CD4-positive, alpha-beta T cell (primary cell): ENCODE measurements around the gene PRKN. TPM values are rescaled to one million over a fixed set of nuclear protein-coding genes. Genes with fewer than 3 reads are reported as not detected.

Experiments
- ATAC-seq: fragments of 200-7000 bp; cut with Tn5 transposase; one replicate; pipeline ENCODE4 v1.10.0; 2022; ENCODE audit warnings: mild to moderate bottlenecking; ENCODE audit not compliant: poor library complexity
- CTCF ChIA-PET: fragments of 350-600 bp; sonication (Branson Sonifier 250); formaldehyde crosslinking; loops from one replicate; lab custom pipeline; 2021; ENCODE audit warnings: antibody characterized with exemption, inconsistent platforms; lab: Charles Lee
- POLR2A ChIA-PET: fragments of 350-600 bp; sonication (Branson Sonifier 250); formaldehyde crosslinking; loops from one replicate; lab custom pipeline; 2021; ENCODE audit warnings: antibody characterized with exemption, inconsistent platforms; lab: Charles Lee
- DNase-seq, 14 experiments: peaks; one replicate each; pipeline ENCODE4 v3.0.0-alpha.2; 2013 to 2020; ENCODE audit warnings: mixed read lengths in 2 of 14
- H3K27ac ChIP-seq, 2 donors: one replicate each; pipeline versions ENCODE4 v1.5.1 to v1.7.0; 2013; ENCODE audit warnings: low read length in 2 of 2, low read depth in 1 of 2, mild to moderate bottlenecking in 1 of 2
- H3K27me3 ChIP-seq, 2 experiments: 1 replicate in 1 of 2; 2 replicates in 1 of 2; pipeline versions ENCODE4 v1.6.1 to v1.7.0; 2013; ENCODE audit warnings: low read length in 2 of 2, control low read depth in 1 of 2, mild to moderate bottlenecking in 1 of 2, moderate library complexity in 1 of 2; ENCODE audit not compliant: insufficient read depth in 2 of 2, control insufficient read depth in 1 of 2
- H3K36me3 ChIP-seq: one replicate; pipeline ENCODE4 v1.6.1; 2013; ENCODE audit warnings: low read length, control low read depth; ENCODE audit not compliant: insufficient read depth
- H3K4me1 ChIP-seq: one replicate; pipeline ENCODE4 v1.6.1; 2013; ENCODE audit warnings: low read length, control low read depth; ENCODE audit not compliant: insufficient read depth
- H3K4me3 ChIP-seq: one replicate; pipeline ENCODE4 v1.5.1; 2013; ENCODE audit warnings: mild to moderate bottlenecking, low read length, moderate library complexity
- H3K9me3 ChIP-seq, 2 experiments: 1 replicate in 1 of 2; 2 replicates in 1 of 2; pipeline versions ENCODE4 v1.6.1 to v1.7.0; 2013; ENCODE audit warnings: low read length in 2 of 2, mild to moderate bottlenecking in 2 of 2, control low read depth in 1 of 2, moderate library complexity in 1 of 2; ENCODE audit not compliant: control insufficient read depth in 1 of 2, insufficient read depth in 1 of 2
- H3K27ac Mint-ChIP-seq: one replicate; pipeline ENCODE4 v1.8.0; 2020; ENCODE audit warnings: mixed read lengths
- H3K27me3 Mint-ChIP-seq: one replicate; pipeline ENCODE4 v1.8.0; 2021; ENCODE audit warnings: mixed read lengths
- H3K36me3 Mint-ChIP-seq: one replicate; pipeline ENCODE4 v1.8.0; 2021; ENCODE audit warnings: low read depth, mixed read lengths
- H3K4me1 Mint-ChIP-seq: one replicate; pipeline ENCODE4 v1.8.0; 2021; ENCODE audit warnings: low read depth, mixed read lengths
- H3K4me3 Mint-ChIP-seq: one replicate; pipeline ENCODE4 v1.8.0; 2020; ENCODE audit warnings: mild to moderate bottlenecking, mixed read lengths
- H3K9me3 Mint-ChIP-seq: one replicate; pipeline ENCODE4 v1.8.0; 2020; ENCODE audit warnings: mixed read lengths
- intact Hi-C, 2 experiments: fragments of 100-400 bp; cut with DNase I in 1 of 2; cut with micrococcal nuclease in 1 of 2; formaldehyde crosslinking; loops; one replicate each; pipeline versions ENCODE4 v1.15.1 to v1.9.0; 2023 to 2025; cut with DNase I, micrococcal nuclease
- total RNA-seq, 174 experiments: library from RNA in 2 of 174; stranded (reverse) in 2 of 174; gene quantifications; one replicate each; pipeline ENCODE4 v1.2.3 and lab custom pipeline; 2021 to 2026
- TF ChIP-seq, protein P1 (sequence below): fragments of 200-600 bp; IDR thresholded peaks from one replicate; pipeline ENCODE4 v1.8.0; 2022; ENCODE audit warnings: antibody characterized with exemption, mild to moderate bottlenecking

PRKN gene
- total RNA-seq, 2 experiments from 2014 or later = 5.2 to 5.4 TPM

GRCh38 chr6:161594412-161594811 lies 1133.2 kb downstream of the PRKN start:
- Histone ChIP-seq H3K4me3 (no peak overlapping the region), H3K27me3 (no peaks in the 10 kb centered on the region), H3K36me3 (no peaks in the 10 kb centered on the region), H3K9me3 (peaks cover 0 to 11% of the 10 kb centered on the region in 2 experiments), H3K27ac (no peak overlapping the region), H3K4me1 (no peaks in the 10 kb centered on the region)
- Mint-ChIP-seq H3K27ac (no peak overlapping the region), H3K4me1 (no peaks in the 10 kb centered on the region), H3K27me3 (no peaks in the 10 kb centered on the region), H3K9me3 (peaks cover 9% of the 10 kb centered on the region), H3K4me3 (no peak overlapping the region), H3K36me3 (no peaks in the 10 kb centered on the region)
- no peak for ATAC-seq
- DNase-seq = no peak
- CTCF ChIA-PET = no interaction called here
- TF ChIP-seq, protein P1, sequence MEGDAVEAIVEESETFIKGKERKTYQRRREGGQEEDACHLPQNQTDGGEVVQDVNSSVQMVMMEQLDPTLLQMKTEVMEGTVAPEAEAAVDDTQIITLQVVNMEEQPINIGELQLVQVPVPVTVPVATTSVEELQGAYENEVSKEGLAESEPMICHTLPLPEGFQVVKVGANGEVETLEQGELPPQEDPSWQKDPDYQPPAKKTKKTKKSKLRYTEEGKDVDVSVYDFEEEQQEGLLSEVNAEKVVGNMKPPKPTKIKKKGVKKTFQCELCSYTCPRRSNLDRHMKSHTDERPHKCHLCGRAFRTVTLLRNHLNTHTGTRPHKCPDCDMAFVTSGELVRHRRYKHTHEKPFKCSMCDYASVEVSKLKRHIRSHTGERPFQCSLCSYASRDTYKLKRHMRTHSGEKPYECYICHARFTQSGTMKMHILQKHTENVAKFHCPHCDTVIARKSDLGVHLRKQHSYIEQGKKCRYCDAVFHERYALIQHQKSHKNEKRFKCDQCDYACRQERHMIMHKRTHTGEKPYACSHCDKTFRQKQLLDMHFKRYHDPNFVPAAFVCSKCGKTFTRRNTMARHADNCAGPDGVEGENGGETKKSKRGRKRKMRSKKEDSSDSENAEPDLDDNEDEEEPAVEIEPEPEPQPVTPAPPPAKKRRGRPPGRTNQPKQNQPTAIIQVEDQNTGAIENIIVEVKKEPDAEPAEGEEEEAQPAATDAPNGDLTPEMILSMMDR = no peak
- POLR2A ChIA-PET = no interaction called here
- intact Hi-C loops = no loop called here

GRCh38 chr6:161590961-161591627 lies 1136.5 kb downstream of the PRKN start:
- CTCF ChIA-PET = no interaction called here
- TF ChIP-seq, protein P1 = no peak
- Histone ChIP-seq H3K9me3 (peaks cover 0 to 11% of the 10 kb centered on the region in 2 experiments), H3K27me3 (no peaks in the 10 kb centered on the region), H3K4me3 (no peak overlapping the region), H3K27ac (no peak overlapping the region), H3K36me3 (no peaks in the 10 kb centered on the region), H3K4me1 (no peaks in the 10 kb centered on the region)
- DNase-seq = no peak
- no peak overlapping the region for H3K27ac Mint-ChIP-seq
- H3K27me3 Mint-ChIP-seq = no peaks in the 10 kb centered on the region
- no peak for ATAC-seq
- no peaks in the 10 kb centered on the region for H3K4me1 Mint-ChIP-seq
- H3K9me3 Mint-ChIP-seq = peaks cover 6% of the 10 kb centered on the region
- H3K36me3 Mint-ChIP-seq = no peaks in the 10 kb centered on the region
- no peak overlapping the region for H3K4me3 Mint-ChIP-seq
- POLR2A ChIA-PET = no interaction called here
- intact Hi-C loops = no loop called here

GRCh38 chr6:161586887-161587286 lies 1140.7 kb downstream of the PRKN start:
- no peaks in the 10 kb centered on the region for H3K27me3 ChIP-seq
- no peaks in the 10 kb centered on the region for H3K4me1 ChIP-seq
- DNase-seq = no peak
- TF ChIP-seq, protein P1 = no peak
- H3K36me3 ChIP-seq = no peaks in the 10 kb centered on the region
- H3K27ac ChIP-seq = no peak overlapping the region
- no peak overlapping the region for H3K4me3 ChIP-seq
- no peaks in the 10 kb centered on the region for H3K27me3 Mint-ChIP-seq
- H3K9me3 ChIP-seq = no peaks in the 10 kb centered on the region
- ChIA-PET CTCF (no interaction called here), POLR2A (no interaction called here)
- intact Hi-C loops = no loop called here
- no peaks in the 10 kb centered on the region for H3K4me1 Mint-ChIP-seq
- ATAC-seq = no peak
- H3K9me3 Mint-ChIP-seq = peaks cover 2% of the 10 kb centered on the region
- H3K27ac Mint-ChIP-seq = no peak overlapping the region
- H3K4me3 Mint-ChIP-seq = no peak overlapping the region
- H3K36me3 Mint-ChIP-seq = no peaks in the 10 kb centered on the region
